HAP-1 (cell line): ENCODE data around the gene TMEM176B.

Experiments
- DNase-seq, 2 experiments: peaks; one replicate each; pipeline ENCODE4 v3.0.0-alpha.2; 2016 to 2020; ENCODE audit warnings: low spot score in 2 of 2
- H3K27me3 ChIP-seq: fragments of 250-450 bp; sonication (Bioruptor Pico); 2 replicates; pipeline ENCODE4 v1.5.1; 2020; ENCODE audit warnings: low read depth, mild to moderate bottlenecking, moderate library complexity
- H3K36me3 ChIP-seq: fragments of 250-450 bp; sonication (Bioruptor Pico); replicated peaks from 2 replicates; pipeline ENCODE4 v1.5.1; 2020; ENCODE audit warnings: mild to moderate bottlenecking
- H3K4me1 ChIP-seq: fragments of 250-450 bp; sonication (Bioruptor Pico); 2 replicates; pipeline ENCODE4 v1.5.1; 2020; ENCODE audit warnings: mild to moderate bottlenecking
- H3K4me3 ChIP-seq: fragments of 250-450 bp; sonication (Bioruptor Pico); 2 replicates; pipeline ENCODE4 v1.5.1; 2020; ENCODE audit warnings: mild to moderate bottlenecking, moderate library complexity
- H3K9me3 ChIP-seq: fragments of 250-450 bp; sonication (Bioruptor Pico); 2 replicates; pipeline ENCODE4 v1.5.1; 2020; ENCODE audit warnings: mild to moderate bottlenecking, moderate library complexity
- in situ Hi-C: fragments of 300-500 bp; cut with MboI; formaldehyde crosslinking; loops from 3 replicates; pipeline ENCODE4 v1.14.3; 2020; ENCODE audit warnings: low sequenced_read_pairs, inconsistent platforms, mixed read lengths

The TMEM176B gene

GRCh38 chr7:150744041-150744656 lies 56.0 kb downstream of the TMEM176B start:
- H3K36me3 ChIP-seq, result no peaks in the 10 kb centered on the region
- H3K9me3 ChIP-seq, result no peaks in the 10 kb centered on the region
- no peak for DNase-seq
- no peak overlapping the region for H3K4me3 ChIP-seq
- H3K27me3 ChIP-seq, result peaks cover 2% of the 10 kb centered on the region
- in situ Hi-C loops, result no loop called here
- no peaks in the 10 kb centered on the region for H3K4me1 ChIP-seq

DNA sequence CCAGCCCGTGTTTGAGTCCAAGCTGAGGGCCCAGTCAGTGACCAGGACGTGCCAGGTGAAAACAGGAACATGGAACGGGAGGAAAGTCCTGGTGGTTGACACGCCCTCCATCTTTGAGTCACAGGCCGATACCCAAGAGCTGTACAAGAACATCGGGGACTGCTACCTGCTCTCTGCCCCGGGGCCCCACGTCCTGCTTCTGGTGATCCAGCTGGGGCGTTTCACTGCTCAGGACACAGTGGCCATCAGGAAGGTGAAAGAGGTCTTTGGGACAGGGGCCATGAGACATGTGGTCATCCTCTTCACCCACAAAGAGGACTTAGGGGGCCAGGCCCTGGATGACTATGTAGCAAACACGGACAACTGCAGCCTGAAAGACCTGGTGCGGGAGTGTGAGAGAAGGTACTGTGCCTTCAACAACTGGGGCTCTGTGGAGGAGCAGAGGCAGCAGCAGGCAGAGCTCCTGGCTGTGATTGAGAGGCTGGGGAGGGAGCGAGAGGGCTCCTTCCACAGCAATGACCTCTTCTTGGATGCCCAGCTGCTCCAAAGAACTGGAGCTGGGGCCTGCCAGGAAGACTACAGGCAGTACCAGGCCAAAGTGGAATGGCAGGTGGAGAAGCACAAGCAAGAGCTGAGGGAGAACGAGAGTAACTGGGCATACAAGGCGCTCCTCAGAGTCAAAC lies 57.7 kb downstream of the TMEM176B start:
- no peaks in the 10 kb centered on the region for H3K9me3 ChIP-seq

More for the DNA sequence above, 57.7 kb downstream of the TMEM176B start:
- no peak for DNase-seq
- in situ Hi-C loops, result no loop called here
- no peaks in the 10 kb centered on the region for H3K36me3 ChIP-seq
- H3K27me3 ChIP-seq, result peaks cover 8% of the 10 kb centered on the region
- H3K4me1 ChIP-seq, result no peaks in the 10 kb centered on the region
- no peak overlapping the region for H3K4me3 ChIP-seq
